ENCODE measurements around the gene INAFM2. TPM values are rescaled to one million over a fixed set of nuclear protein-coding genes. Genes with fewer than 3 reads are reported as not detected.

Gene INAFM2
- total and polyA plus RNA-seq, 12 donors, result 19.8 to 63.9 (median 40.9) TPM

GRCh38 chr15:40354408-40355171 is 31.1 kb downstream of the INAFM2 start:
- Histone ChIP-seq H3K27ac (no peak overlapping the region), H3K4me1 (peaks cover 4 to 29% (median 17%) of the 10 kb centered on the region in 9 donors), H3K27me3 (peaks cover 0 to 4% (median 0%) of the 10 kb centered on the region in 7 donors), H3K4me3 (no peak overlapping the region), H3K9me3 (no peaks in the 10 kb centered on the region), H3K36me3 (no peaks in the 10 kb centered on the region)
- DNase-seq, result no peak
- TF ChIP-seq CTCF (IDR thresholded peaks at IDR 0.05), result peak in 8 of 9 donors; percentile 21 to 57 (median 40)
- ATAC-seq, result peak in 4 of 8 donors; percentile 8 to 45 (median 34)
- intact Hi-C loops (cut with DNase I), result no loop called here
- 39 to 43% methylated on average over 9 of the region's 9 CpGs for WGBS, 2 donors

- intact Hi-C loops (cut with DNase I), result no loop called here
- no peaks in the 10 kb centered on the region for H3K9me3 ChIP-seq
- H3K4me3 ChIP-seq, result no peak overlapping the region
- no peak overlapping the region for H3K27ac ChIP-seq
- no peak for DNase-seq
- no peak for TF ChIP-seq CTCF (IDR thresholded peaks at IDR 0.05)
- H3K36me3 ChIP-seq, result no peaks in the 10 kb centered on the region
- H3K4me1 ChIP-seq, result peaks cover 4 to 29% (median 17%) of the 10 kb centered on the region in 9 donors
- H3K27me3 ChIP-seq, result peaks cover 0 to 4% (median 0%) of the 10 kb centered on the region in 7 donors
- no peak for ATAC-seq
- 88 to 91% methylated on average over 5 of the region's 5 CpGs for WGBS, 2 donors
These were observed 32.6 kb downstream of the INAFM2 start for GRCh38 chr15:40355976-40356585.

- ATAC-seq (no peak), DNase-seq (no peak)
- no peak for TF ChIP-seq CTCF (IDR thresholded peaks at IDR 0.05)
- no peaks in the 10 kb centered on the region for H3K9me3 ChIP-seq
- H3K4me3 ChIP-seq, result peak overlapping the region in 6 of 10 donors; percentile 41 to 80 (median 65)
- H3K27me3 ChIP-seq, result peaks cover 0 to 4% (median 0%) of the 10 kb centered on the region in 7 donors
- intact Hi-C loops (cut with DNase I), result no loop called here
- peak overlapping the region in 1 of 10 donors; percentile 24 for H3K27ac ChIP-seq
- 75 to 86% methylated on average over 1 of the region's 1 CpG for WGBS, 2 donors
- H3K36me3 ChIP-seq, result no peaks in the 10 kb centered on the region
- peaks cover 4 to 29% (median 17%) of the 10 kb centered on the region in 9 donors for H3K4me1 ChIP-seq
These were observed 33.8 kb downstream of the INAFM2 start for GRCh38 chr15:40357246-40357645.

DNA sequence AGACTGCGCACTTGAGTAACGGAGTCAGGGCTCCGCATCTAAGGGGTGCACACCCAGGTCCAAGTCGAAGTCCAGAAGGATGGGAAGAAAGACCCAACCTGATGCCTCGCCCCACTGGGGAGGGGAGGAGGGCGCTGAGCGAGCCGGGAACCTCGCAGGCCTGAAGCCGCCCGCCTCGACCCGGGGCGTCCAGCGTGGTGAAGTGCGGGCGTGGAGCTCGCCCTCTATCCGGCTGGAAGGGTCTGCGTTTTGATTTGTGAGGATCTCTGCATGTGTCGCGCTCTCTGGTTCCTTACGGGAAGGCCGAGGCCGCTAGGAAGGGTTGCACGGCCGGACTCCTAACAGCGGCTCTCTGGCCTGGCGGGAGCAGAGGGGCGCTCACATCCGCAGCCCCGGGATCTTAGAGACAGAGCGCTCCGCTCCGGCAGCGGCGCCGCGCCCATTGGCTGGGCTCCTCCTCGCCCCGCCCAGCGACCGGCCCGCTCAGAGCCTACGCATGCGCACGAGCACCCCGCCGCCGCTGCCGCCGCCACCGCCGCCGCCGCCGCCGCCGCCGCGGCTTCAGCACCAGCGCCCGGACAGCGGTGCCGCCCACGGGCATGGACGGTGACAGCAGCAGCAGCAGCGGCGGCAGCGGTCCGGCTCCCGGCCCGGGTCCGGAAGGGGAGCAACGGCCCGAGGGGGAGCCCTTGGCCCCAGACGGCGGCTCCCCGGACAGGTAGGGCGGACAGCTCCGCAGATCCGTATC is 34.4 kb downstream of the INAFM2 start, which contains the start of gene DISP2:
Gene DISP2 (plus strand): TSS at position 497 of the 748 bp plus-strand sequence. CDS start 103 bp downstream, at position 600.
- Histone ChIP-seq H3K4me3 (peak within 1 kb of the TSS; percentile 21 to 80 (median 58)), H3K9me3 (no peaks in the 10 kb centered on the region), H3K27ac (peak within 1 kb of the TSS in 4 of 10 donors; percentile 24 to 46 (median 35)), H3K27me3 (peaks cover 0 to 4% (median 0%) of the 10 kb centered on the region in 7 donors), H3K36me3 (no peaks in the 10 kb centered on the region), H3K4me1 (peaks cover 4 to 29% (median 17%) of the 10 kb centered on the region in 9 donors)
- intact Hi-C loops (cut with DNase I), result no loop called here
- WGBS, 2 donors, result 3 to 4% methylated on average over 62 to 82 of the region's 82 CpGs
- TF ChIP-seq CTCF (IDR thresholded peaks at IDR 0.05), result no peak
- DNase-seq, result peak; percentile 85 to 92
- ATAC-seq, result peak; percentile 76 to 95 (median 94)

Measured in heart right ventricle (tissue), 16 donors.